ENCODE data around the gene MRGPRD.

GRCh38 chr11:69014084-69014851 is 33.5 kb upstream of the MRGPRD start:
- TF ChIP-seq, protein P1, sequence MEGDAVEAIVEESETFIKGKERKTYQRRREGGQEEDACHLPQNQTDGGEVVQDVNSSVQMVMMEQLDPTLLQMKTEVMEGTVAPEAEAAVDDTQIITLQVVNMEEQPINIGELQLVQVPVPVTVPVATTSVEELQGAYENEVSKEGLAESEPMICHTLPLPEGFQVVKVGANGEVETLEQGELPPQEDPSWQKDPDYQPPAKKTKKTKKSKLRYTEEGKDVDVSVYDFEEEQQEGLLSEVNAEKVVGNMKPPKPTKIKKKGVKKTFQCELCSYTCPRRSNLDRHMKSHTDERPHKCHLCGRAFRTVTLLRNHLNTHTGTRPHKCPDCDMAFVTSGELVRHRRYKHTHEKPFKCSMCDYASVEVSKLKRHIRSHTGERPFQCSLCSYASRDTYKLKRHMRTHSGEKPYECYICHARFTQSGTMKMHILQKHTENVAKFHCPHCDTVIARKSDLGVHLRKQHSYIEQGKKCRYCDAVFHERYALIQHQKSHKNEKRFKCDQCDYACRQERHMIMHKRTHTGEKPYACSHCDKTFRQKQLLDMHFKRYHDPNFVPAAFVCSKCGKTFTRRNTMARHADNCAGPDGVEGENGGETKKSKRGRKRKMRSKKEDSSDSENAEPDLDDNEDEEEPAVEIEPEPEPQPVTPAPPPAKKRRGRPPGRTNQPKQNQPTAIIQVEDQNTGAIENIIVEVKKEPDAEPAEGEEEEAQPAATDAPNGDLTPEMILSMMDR (conservative IDR thresholded peaks at IDR 0.05), result no peak
- no peak for TF ChIP-seq EZH2 (IDR thresholded peaks at IDR 0.05; ENCODE audit: low read depth)

All from PC-9 (cell line).